ENCODE measurements around the gene PSMB11.
A peak's percentile ranks its signal among the peaks of the same experiment; 100 is the strongest.

The PSMB11 gene

DNA sequence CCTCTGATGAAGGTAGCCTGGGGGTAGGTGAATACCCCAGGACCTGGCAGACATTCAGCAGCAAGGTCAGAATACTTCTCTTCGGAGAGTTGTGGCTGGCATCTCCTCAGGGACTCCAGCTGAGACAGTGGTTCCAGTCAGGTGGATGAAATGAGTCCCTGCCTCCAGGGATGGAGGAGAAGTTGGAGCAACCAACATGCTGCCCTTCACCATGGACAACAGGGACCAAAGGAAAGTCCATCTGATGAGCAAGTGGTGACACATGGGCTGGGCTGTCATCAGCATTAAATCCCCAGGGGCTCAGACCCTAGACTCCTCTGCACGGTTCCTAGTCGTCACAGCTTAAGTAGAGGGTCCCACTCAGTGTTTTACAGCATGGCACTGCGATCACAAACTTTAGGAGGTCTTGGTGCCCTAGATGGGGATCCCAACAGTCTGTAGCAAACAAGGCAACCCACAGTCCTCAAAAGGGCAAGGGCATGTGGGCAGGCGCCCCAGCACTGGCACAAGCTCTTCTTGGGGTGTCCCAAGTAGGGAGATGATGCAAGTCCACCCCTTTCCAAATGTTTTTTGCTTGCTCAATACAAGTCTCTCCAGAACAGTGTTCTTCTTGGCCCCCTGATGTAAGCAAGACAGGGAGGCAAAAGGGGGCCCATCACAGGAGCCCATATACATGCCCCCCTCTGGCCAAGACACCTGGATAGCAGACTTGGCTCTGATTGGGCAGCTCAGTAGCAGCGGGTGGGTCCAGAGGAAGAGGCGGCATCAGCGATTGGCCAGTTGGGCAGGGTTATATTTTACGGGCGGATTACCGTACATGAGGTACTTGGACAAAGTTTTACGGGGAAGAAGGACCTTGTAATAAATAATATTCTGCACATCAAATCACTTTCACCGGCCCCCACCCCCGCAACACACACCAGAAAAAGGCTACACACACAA is 26.1 kb downstream of the PSMB11 start:
- no peak overlapping the region for H3K4ac ChIP-seq (ENCODE audit: low read depth, low read length)
- peak overlapping the region; percentile 64 for H3K9ac ChIP-seq (ENCODE audit: low read length)
- H2AK5ac ChIP-seq (ENCODE audit: low read length) = no peak overlapping the region
- H3K18ac ChIP-seq (ENCODE audit: low read length) = no peak overlapping the region
- H3K36me3 ChIP-seq (ENCODE audit: control insufficient read depth, insufficient read depth, low read length) = peaks cover 34% of the 10 kb centered on the region
- peaks cover 28% of the 10 kb centered on the region for H3K79me1 ChIP-seq (ENCODE audit: low read length)
- no peaks in the 10 kb centered on the region for H3K27me3 ChIP-seq (ENCODE audit: insufficient read depth, low read length, poor library complexity)
- peaks cover 17% of the 10 kb centered on the region for H3K4me1 ChIP-seq (ENCODE audit: control insufficient read depth, low read depth, low read length)
- WGBS (ENCODE audit: extremely low coverage, insufficient coverage, low lambda C conversion rate) = no CpG with 5 or more reads among the region's 14 CpGs
- no peak overlapping the region for H4K8ac ChIP-seq (ENCODE audit: low read depth, low read length)
- H3K79me2 ChIP-seq (ENCODE audit: control insufficient read depth, insufficient read depth, low read length) = peaks cover 56% of the 10 kb centered on the region
- no peak overlapping the region for H2BK5ac ChIP-seq (ENCODE audit: low read length)
- H2BK120ac ChIP-seq (ENCODE audit: low read depth, low read length) = no peak overlapping the region
- H3K23ac ChIP-seq (ENCODE audit: low read length) = no peak overlapping the region
- H4K5ac ChIP-seq (ENCODE audit: low read length) = no peak overlapping the region
- H3K27ac ChIP-seq (ENCODE audit: low read depth, low read length) = no peak overlapping the region
- peak overlapping the region; percentile 42 for H3K4me2 ChIP-seq (ENCODE audit: low read length)
- peak overlapping the region; percentile 40 for H3K56ac ChIP-seq (ENCODE audit: low read length)
- no peak overlapping the region for H3K4me3 ChIP-seq (ENCODE audit: low read length)
- H2BK15ac ChIP-seq (replicated peaks; ENCODE audit: low read depth) = no peak overlapping the region
- DNase-seq = no peak

DNA sequence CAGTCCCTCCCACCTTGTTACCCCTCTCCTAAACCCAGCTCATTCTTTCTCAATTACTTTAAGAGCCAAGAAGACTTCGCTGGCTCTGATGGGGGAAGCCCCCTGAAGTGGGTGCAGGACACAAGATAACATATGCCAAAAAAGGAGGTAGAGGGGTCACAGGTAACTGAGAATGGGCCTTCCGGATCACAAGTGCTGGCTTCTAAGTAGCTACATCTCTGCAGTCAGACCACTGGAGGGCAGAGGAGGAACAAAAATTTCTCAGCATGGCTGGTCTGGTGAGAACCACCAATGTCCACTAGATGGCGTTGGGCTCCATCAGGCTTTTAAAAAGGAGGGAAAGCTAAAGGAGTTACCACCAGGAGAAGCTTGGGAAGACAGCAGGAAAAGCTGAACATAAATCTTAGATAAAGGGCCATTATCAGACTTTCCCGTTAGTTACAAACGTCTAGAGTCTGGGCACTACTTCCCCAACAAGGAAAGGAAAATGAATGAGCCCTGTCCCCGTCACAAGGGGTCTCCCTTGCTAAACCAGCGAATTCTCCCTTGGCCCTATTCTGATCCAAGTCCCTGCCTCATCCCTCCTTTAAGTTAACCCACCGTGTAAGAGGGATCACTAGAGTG is 26.9 kb downstream of the PSMB11 start:
- H3K27ac ChIP-seq (ENCODE audit: low read depth, low read length) = peak overlapping the region; percentile 75
- H3K18ac ChIP-seq (ENCODE audit: low read length) = no peak overlapping the region
- no peak overlapping the region for H2AK5ac ChIP-seq (ENCODE audit: low read length)
- H2BK120ac ChIP-seq (ENCODE audit: low read depth, low read length) = no peak overlapping the region
- no peak overlapping the region for H2BK5ac ChIP-seq (ENCODE audit: low read length)
- peak overlapping the region; percentile 42 for H3K4me2 ChIP-seq (ENCODE audit: low read length)
- H3K56ac ChIP-seq (ENCODE audit: low read length) = peak overlapping the region; percentile 80
- H3K4ac ChIP-seq (ENCODE audit: low read depth, low read length) = no peak overlapping the region
- no peak overlapping the region for H4K5ac ChIP-seq (ENCODE audit: low read length)
- WGBS (ENCODE audit: extremely low coverage, insufficient coverage, low lambda C conversion rate) = no CpG with 5 or more reads among the region's 8 CpGs
- H3K36me3 ChIP-seq (ENCODE audit: control insufficient read depth, insufficient read depth, low read length) = peaks cover 27% of the 10 kb centered on the region
- peak overlapping the region; percentile 71 for H3K9ac ChIP-seq (ENCODE audit: low read length)
- H3K23ac ChIP-seq (ENCODE audit: low read length) = no peak overlapping the region
- peaks cover 17% of the 10 kb centered on the region for H3K4me1 ChIP-seq (ENCODE audit: control insufficient read depth, low read depth, low read length)
- no peak overlapping the region for H4K8ac ChIP-seq (ENCODE audit: low read depth, low read length)
- peaks cover 55% of the 10 kb centered on the region for H3K79me2 ChIP-seq (ENCODE audit: control insufficient read depth, insufficient read depth, low read length)
- no peak overlapping the region for H3K4me3 ChIP-seq (ENCODE audit: low read length)
- peak; percentile 97 for DNase-seq
- H2BK15ac ChIP-seq (replicated peaks; ENCODE audit: low read depth) = no peak overlapping the region
- H3K27me3 ChIP-seq (ENCODE audit: insufficient read depth, low read length, poor library complexity) = no peaks in the 10 kb centered on the region
- peaks cover 23% of the 10 kb centered on the region for H3K79me1 ChIP-seq (ENCODE audit: low read length)

DNA sequence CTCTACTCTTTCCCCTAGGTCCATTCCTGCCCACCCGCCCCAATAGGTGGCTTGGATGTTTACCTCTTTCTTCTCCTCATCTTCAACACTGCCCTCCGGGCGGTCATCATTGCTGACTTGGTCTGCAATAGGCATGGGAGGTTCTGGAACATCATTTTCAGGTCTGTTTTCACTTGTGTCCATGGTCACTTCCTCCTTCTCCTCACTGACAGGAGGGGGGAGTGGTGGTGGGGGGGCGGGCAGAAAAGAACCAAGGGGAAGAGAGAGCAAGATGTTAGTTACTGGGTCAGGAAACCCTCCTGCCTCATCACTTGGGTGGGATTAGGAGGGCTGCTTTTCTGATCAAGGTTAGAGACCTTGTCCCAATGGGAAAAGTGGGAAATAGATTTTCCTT is 27.4 kb downstream of the PSMB11 start:
- no CpG with 5 or more reads among the region's 4 CpGs for WGBS (ENCODE audit: extremely low coverage, insufficient coverage, low lambda C conversion rate)
- peaks cover 17% of the 10 kb centered on the region for H3K4me1 ChIP-seq (ENCODE audit: control insufficient read depth, low read depth, low read length)
- H4K5ac ChIP-seq (ENCODE audit: low read length) = no peak overlapping the region
- H3K27ac ChIP-seq (ENCODE audit: low read depth, low read length) = peak overlapping the region; percentile 75
- peaks cover 51% of the 10 kb centered on the region for H3K79me2 ChIP-seq (ENCODE audit: control insufficient read depth, insufficient read depth, low read length)
- H3K36me3 ChIP-seq (ENCODE audit: control insufficient read depth, insufficient read depth, low read length) = peaks cover 22% of the 10 kb centered on the region
- no peaks in the 10 kb centered on the region for H3K27me3 ChIP-seq (ENCODE audit: insufficient read depth, low read length, poor library complexity)
- no peak for DNase-seq
- no peak overlapping the region for H2AK5ac ChIP-seq (ENCODE audit: low read length)
- no peak overlapping the region for H2BK15ac ChIP-seq (replicated peaks; ENCODE audit: low read depth)
- peaks cover 19% of the 10 kb centered on the region for H3K79me1 ChIP-seq (ENCODE audit: low read length)
- H3K56ac ChIP-seq (ENCODE audit: low read length) = peak overlapping the region; percentile 80
- no peak overlapping the region for H2BK120ac ChIP-seq (ENCODE audit: low read depth, low read length)
- H3K4me3 ChIP-seq (ENCODE audit: low read length) = no peak overlapping the region
- H3K9ac ChIP-seq (ENCODE audit: low read length) = peak overlapping the region; percentile 71
- no peak overlapping the region for H4K8ac ChIP-seq (ENCODE audit: low read depth, low read length)
- H2BK5ac ChIP-seq (ENCODE audit: low read length) = no peak overlapping the region
- H3K23ac ChIP-seq (ENCODE audit: low read length) = no peak overlapping the region
- H3K18ac ChIP-seq (ENCODE audit: low read length) = no peak overlapping the region
- no peak overlapping the region for H3K4ac ChIP-seq (ENCODE audit: low read depth, low read length)
- H3K4me2 ChIP-seq (ENCODE audit: low read length) = peak overlapping the region; percentile 20

DNA sequence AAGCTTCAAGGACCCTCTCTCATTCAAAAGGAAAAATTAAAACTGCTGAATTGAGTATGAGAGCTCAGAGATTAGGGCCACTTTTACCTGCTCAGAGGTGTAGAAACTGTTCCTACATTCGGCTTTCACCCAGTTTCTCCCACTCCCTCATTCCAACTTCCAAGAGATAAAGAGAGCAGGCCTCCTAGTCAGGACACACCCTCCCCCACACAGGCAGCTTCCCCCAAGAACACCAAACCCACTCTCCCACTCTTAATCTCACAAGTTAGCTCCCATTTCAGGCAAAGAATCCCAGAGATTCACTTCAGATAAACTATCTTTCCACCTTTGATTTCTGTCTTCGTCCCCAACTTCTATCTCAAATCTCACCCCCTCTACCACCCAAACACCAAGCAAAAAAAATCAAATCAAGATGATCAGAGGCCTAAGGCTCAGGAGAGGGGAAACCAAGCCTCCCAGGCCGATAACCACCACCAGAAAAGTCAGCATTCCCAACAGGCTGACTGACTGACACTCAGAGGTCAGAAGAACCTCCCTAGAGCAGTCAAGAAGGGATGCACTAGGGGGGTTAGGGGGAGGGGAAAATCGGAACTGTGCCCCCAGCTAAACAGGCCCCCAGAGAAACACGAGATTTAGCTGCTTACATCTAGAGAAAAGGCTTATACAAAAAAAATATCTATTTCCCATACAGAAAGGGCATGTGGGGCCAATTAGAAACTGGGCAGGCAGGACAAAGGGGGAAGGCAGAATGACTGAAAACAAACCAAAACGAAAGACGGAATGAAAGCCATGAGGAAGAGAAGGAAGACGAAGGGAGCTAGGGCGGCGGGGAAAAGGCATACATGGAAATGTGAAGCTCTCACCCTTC is 28.5 kb downstream of the PSMB11 start:
- peak overlapping the region; percentile 91 for H3K18ac ChIP-seq (ENCODE audit: low read length)
- peaks cover 17% of the 10 kb centered on the region for H3K4me1 ChIP-seq (ENCODE audit: control insufficient read depth, low read depth, low read length)
- peak overlapping the region; percentile 91 for H3K27ac ChIP-seq (ENCODE audit: low read depth, low read length)
- H3K56ac ChIP-seq (ENCODE audit: low read length) = peak overlapping the region; percentile 96
- H3K36me3 ChIP-seq (ENCODE audit: control insufficient read depth, insufficient read depth, low read length) = peaks cover 24% of the 10 kb centered on the region
- peak overlapping the region; percentile 96 for H3K4me3 ChIP-seq (ENCODE audit: low read length)
- no peak overlapping the region for H3K23ac ChIP-seq (ENCODE audit: low read length)
- DNase-seq = peak; percentile 66
- H3K27me3 ChIP-seq (ENCODE audit: insufficient read depth, low read length, poor library complexity) = no peaks in the 10 kb centered on the region
- H4K5ac ChIP-seq (ENCODE audit: low read length) = no peak overlapping the region
- peaks cover 20% of the 10 kb centered on the region for H3K79me1 ChIP-seq (ENCODE audit: low read length)
- peak overlapping the region; percentile 65 for H2AK5ac ChIP-seq (ENCODE audit: low read length)
- H2BK5ac ChIP-seq (ENCODE audit: low read length) = peak overlapping the region; percentile 68
- peak overlapping the region; percentile 96 for H3K9ac ChIP-seq (ENCODE audit: low read length)
- H3K4ac ChIP-seq (ENCODE audit: low read depth, low read length) = peak overlapping the region; percentile 46
- peaks cover 53% of the 10 kb centered on the region for H3K79me2 ChIP-seq (ENCODE audit: control insufficient read depth, insufficient read depth, low read length)
- WGBS (ENCODE audit: extremely low coverage, insufficient coverage, low lambda C conversion rate) = 100% methylated on average over 1 of the region's 10 CpGs
- no peak overlapping the region for H4K8ac ChIP-seq (ENCODE audit: low read depth, low read length)
- H3K4me2 ChIP-seq (ENCODE audit: low read length) = peak overlapping the region; percentile 44
- peak overlapping the region; percentile 84 for H2BK120ac ChIP-seq (ENCODE audit: low read depth, low read length)
- no peak overlapping the region for H2BK15ac ChIP-seq (replicated peaks; ENCODE audit: low read depth)

DNA sequence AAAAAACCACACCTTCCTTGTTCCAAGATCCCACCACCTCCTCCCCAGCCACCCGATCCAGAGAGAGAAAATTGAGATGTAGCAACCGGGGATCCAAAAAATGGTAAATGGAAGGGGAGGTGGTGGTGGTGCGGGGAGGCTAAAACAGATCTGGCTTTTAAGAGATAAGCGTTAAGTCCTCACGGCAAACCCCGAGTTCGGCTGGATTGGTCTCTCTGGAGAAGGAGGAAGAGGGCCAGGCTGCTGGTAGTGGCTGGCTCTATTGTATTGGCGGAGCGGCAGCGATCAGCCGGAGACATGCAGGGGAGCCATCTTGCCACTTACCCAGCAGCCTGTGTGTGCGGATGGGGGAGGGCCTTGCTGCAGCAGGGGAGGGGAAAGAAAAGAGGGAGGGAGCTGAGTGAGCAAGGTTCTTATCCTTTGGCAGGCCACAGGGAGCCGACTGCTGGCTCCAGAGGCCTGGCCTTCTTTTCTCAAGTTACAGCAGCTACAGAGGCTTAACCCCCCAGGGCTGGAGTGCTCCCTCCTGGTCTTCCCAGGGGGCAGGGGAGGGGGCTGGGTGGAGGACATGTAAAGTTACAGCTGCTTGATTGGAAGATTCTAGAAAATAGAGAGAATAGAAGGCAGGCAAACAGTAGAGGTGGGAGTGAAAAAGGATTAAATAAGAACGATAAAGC is 29.4 kb downstream of the PSMB11 start:
- Histone ChIP-seq H3K4me1 (ENCODE audit: control insufficient read depth, low read depth, low read length) (peaks cover 22% of the 10 kb centered on the region), H3K36me3 (ENCODE audit: control insufficient read depth, insufficient read depth, low read length) (peaks cover 22% of the 10 kb centered on the region)

More for the DNA sequence above, 29.4 kb downstream of the PSMB11 start:
- Histone ChIP-seq H3K9ac (ENCODE audit: low read length) (peak overlapping the region; percentile 96), H4K5ac (ENCODE audit: low read length) (no peak overlapping the region), H3K27ac (ENCODE audit: low read depth, low read length) (peak overlapping the region; percentile 91), H3K18ac (ENCODE audit: low read length) (peak overlapping the region; percentile 91), H3K4me2 (ENCODE audit: low read length) (peak overlapping the region; percentile 44), H2BK120ac (ENCODE audit: low read depth, low read length) (peak overlapping the region; percentile 84), H3K4me3 (ENCODE audit: low read length) (peak overlapping the region; percentile 96), H2BK5ac (ENCODE audit: low read length) (peak overlapping the region; percentile 57), H2AK5ac (ENCODE audit: low read length) (no peak overlapping the region), H4K8ac (ENCODE audit: low read depth, low read length) (peak overlapping the region; percentile 1), H3K56ac (ENCODE audit: low read length) (peak overlapping the region; percentile 96), H3K27me3 (ENCODE audit: insufficient read depth, low read length, poor library complexity) (no peaks in the 10 kb centered on the region), H3K23ac (ENCODE audit: low read length) (no peak overlapping the region), H3K79me1 (ENCODE audit: low read length) (peaks cover 18% of the 10 kb centered on the region), H3K79me2 (ENCODE audit: control insufficient read depth, insufficient read depth, low read length) (peaks cover 44% of the 10 kb centered on the region), H2BK15ac (replicated peaks; ENCODE audit: low read depth) (no peak overlapping the region), H3K4ac (ENCODE audit: low read depth, low read length) (peak overlapping the region; percentile 94)
- peak; percentile 99 for DNase-seq
- WGBS (ENCODE audit: extremely low coverage, insufficient coverage, low lambda C conversion rate) = 100% methylated on average over 1 of the region's 14 CpGs
